Uterus (tissue), 2 donors: ENCODE data around the gene DAB2IP.

Experiments
- POLR2A ChIP-seq, 2 donors: fragments of 450-650 bp; IDR thresholded peaks; one replicate each; pipeline ENCODE4 v1.6.1; 2016; ENCODE audit warnings: antibody characterized with exemption in 2 of 2, mild to moderate bottlenecking in 1 of 2, moderate library complexity in 1 of 2
- TF ChIP-seq, protein P1 (sequence below), 4 experiments: fragments of 200-600 bp in 2 of 4; fragments of 450-650 bp in 2 of 4; sonication (generic) in 2 of 4; IDR thresholded peaks; one replicate each; pipeline ENCODE4 v1.5.1; 2016 to 2019; ENCODE audit warnings: antibody characterized with exemption in 4 of 4, mild to moderate bottlenecking in 2 of 4, moderate library complexity in 1 of 4

DNA sequence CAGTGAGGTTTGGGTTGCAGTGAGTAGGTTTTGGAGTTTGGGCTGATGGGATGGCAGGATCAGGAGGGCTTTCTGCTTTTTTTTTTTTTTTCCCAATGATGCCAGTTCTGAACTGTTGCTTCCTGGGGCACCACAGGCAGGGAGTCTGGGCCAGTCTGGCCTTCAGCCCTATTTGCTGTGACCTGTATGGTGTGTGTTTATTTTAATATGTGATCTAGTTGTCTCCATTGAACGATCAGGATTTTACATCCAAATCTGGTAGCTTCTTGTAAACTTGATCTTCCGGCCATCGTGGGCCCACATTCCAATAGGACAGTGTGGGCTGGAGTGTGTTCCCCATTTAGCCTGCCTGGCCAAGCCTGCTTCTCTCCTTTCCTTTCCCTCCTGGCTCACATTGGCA is 25.8 kb upstream of the DAB2IP start:
- TF ChIP-seq, protein P1, sequence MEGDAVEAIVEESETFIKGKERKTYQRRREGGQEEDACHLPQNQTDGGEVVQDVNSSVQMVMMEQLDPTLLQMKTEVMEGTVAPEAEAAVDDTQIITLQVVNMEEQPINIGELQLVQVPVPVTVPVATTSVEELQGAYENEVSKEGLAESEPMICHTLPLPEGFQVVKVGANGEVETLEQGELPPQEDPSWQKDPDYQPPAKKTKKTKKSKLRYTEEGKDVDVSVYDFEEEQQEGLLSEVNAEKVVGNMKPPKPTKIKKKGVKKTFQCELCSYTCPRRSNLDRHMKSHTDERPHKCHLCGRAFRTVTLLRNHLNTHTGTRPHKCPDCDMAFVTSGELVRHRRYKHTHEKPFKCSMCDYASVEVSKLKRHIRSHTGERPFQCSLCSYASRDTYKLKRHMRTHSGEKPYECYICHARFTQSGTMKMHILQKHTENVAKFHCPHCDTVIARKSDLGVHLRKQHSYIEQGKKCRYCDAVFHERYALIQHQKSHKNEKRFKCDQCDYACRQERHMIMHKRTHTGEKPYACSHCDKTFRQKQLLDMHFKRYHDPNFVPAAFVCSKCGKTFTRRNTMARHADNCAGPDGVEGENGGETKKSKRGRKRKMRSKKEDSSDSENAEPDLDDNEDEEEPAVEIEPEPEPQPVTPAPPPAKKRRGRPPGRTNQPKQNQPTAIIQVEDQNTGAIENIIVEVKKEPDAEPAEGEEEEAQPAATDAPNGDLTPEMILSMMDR (IDR thresholded peaks at IDR 0.05), result no peak
- no peak for TF ChIP-seq POLR2A (IDR thresholded peaks at IDR 0.05)
